Activated T-helper 1 cell treated with anti-CD3 and anti-CD28 coated beads, Interleukin-2, amount 50 U/mL, for 16 hours (primary cell): ENCODE measurements around the gene MEAK7.

ENCODE experiments used
- DNase-seq, 2 donors: peaks; one replicate each; pipeline ENCODE4 v3.0.0-alpha.2; 2020; ENCODE audit warnings: low read depth in 1 of 2, low spot score in 1 of 2

The MEAK7 gene

GRCh38 chr16:84504420-84505248 lies at the start of gene MEAK7:
Gene MEAK7, minus strand, starts transcription at chr16:84504659. Its CDS starts 6,573 bp downstream, at chr16:84498086.
- DNase-seq = peak; percentile 93 to 94

GRCh38 chr16:84553873-84554399 lies 49.5 kb upstream of the MEAK7 start:
- DNase-seq = no peak

- no peak for DNase-seq
Measured at GRCh38 chr16:84552135-84552534, 47.7 kb upstream of the MEAK7 start.

- no peak for DNase-seq
Measured at GRCh38 chr16:84550096-84550495, 45.6 kb upstream of the MEAK7 start.

- peak in 1 of 2 donors; percentile 37 for DNase-seq
Measured at GRCh38 chr16:84548971-84549844, 44.7 kb upstream of the MEAK7 start.

GRCh38 chr16:84548508-84548907 lies 44.0 kb upstream of the MEAK7 start:
- no peak for DNase-seq

- DNase-seq = no peak
Measured at GRCh38 chr16:84547546-84548061, 43.1 kb upstream of the MEAK7 start.

GRCh38 chr16:84546669-84547545 lies 42.4 kb upstream of the MEAK7 start:
- DNase-seq = no peak

GRCh38 chr16:84545114-84545737 lies 40.8 kb upstream of the MEAK7 start:
- no peak for DNase-seq

GRCh38 chr16:84544031-84544773 lies 39.7 kb upstream of the MEAK7 start:
- no peak for DNase-seq

- DNase-seq = no peak
Measured at GRCh38 chr16:84543253-84543652, 38.8 kb upstream of the MEAK7 start.

- no peak for DNase-seq
Measured at GRCh38 chr16:84541999-84542817, 37.7 kb upstream of the MEAK7 start.

GRCh38 chr16:84540194-84540593 lies 35.7 kb upstream of the MEAK7 start:
- DNase-seq = no peak

- no peak for DNase-seq
Measured at GRCh38 chr16:84538222-84538840, 33.9 kb upstream of the MEAK7 start.

- no peak for DNase-seq
Measured at GRCh38 chr16:84537491-84538151, 33.2 kb upstream of the MEAK7 start.

GRCh38 chr16:84535851-84536250 lies 31.4 kb upstream of the MEAK7 start:
- DNase-seq = no peak

- no peak for DNase-seq
Measured at GRCh38 chr16:84535408-84535807, 30.9 kb upstream of the MEAK7 start.

- DNase-seq = no peak
Measured at GRCh38 chr16:84534815-84535214, 30.4 kb upstream of the MEAK7 start.
